Measurements from ENCODE around the gene LRRC8D. TPM values are rescaled to one million over a fixed set of nuclear protein-coding genes. Genes with fewer than 3 reads are reported as not detected.

Gene LRRC8D
- total RNA-seq, 2 donors from 2014 or later: 35.8 to 42.7 TPM

DNA sequence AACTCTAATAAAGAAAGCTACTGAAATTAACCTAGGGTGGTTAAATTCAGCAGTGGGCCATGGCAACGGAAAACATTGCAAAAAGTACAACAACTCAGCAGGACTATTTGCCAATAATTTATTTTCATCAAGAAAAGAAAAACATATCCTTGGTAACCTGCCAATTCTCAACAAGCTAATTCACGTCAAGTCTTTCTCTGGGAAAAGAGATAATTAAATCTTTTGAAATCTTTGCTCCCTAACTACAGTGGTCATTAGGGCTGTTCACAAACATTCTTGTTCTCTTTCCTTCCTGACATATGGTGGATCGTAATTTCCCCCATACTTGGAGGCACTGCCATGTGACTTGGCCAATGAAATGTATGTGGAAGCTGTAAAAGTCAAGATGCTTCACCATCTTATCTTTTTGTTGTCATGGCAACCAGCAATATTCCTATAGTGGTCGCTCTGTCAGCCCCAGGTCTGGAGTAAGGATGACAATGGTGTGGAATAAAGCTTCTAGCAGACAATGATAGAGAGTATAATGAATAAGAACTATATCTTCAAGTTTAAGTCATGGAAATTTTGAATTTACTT is 144.4 kb downstream of the LRRC8D start:
- H3K36me3 ChIP-seq: no peaks in the 10 kb centered on the region
- no peak for DNase-seq
- intact Hi-C loops (cut with DNase I): no loop called here
- H3K27me3 ChIP-seq: no peaks in the 10 kb centered on the region
- H3K9me3 ChIP-seq: no peaks in the 10 kb centered on the region
- H3K27ac ChIP-seq: no peak overlapping the region
- TF ChIP-seq, protein P1, sequence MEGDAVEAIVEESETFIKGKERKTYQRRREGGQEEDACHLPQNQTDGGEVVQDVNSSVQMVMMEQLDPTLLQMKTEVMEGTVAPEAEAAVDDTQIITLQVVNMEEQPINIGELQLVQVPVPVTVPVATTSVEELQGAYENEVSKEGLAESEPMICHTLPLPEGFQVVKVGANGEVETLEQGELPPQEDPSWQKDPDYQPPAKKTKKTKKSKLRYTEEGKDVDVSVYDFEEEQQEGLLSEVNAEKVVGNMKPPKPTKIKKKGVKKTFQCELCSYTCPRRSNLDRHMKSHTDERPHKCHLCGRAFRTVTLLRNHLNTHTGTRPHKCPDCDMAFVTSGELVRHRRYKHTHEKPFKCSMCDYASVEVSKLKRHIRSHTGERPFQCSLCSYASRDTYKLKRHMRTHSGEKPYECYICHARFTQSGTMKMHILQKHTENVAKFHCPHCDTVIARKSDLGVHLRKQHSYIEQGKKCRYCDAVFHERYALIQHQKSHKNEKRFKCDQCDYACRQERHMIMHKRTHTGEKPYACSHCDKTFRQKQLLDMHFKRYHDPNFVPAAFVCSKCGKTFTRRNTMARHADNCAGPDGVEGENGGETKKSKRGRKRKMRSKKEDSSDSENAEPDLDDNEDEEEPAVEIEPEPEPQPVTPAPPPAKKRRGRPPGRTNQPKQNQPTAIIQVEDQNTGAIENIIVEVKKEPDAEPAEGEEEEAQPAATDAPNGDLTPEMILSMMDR (IDR thresholded peaks at IDR 0.05): no peak
- H3K4me1 ChIP-seq: no peaks in the 10 kb centered on the region
- H3K9ac ChIP-seq (ENCODE audit: low read depth in 2 of 2, low read length in 2 of 2): no peak overlapping the region
- no peak overlapping the region for H3K4me3 ChIP-seq

DNA sequence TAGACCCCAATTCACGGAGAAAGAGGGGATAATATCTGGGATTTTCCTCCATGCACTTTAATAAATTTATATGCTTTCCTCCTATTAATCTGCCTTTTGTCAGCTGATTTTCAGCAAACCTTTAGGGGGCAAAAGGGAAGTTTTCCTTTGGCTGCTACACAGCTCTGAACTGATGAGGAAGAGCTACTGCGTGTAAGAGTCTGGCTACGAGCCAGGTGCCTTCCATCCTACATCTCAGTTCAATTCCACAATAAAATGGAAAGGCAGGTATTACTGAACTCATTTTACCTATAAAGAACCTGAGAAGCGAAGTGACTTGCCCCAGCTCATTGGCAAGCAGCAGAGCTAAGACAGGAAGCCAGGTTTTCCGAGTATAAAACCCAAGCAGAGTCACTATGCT is 145.8 kb downstream of the LRRC8D start:
- TF ChIP-seq, protein P1 (IDR thresholded peaks at IDR 0.05): no peak
- intact Hi-C loops (cut with DNase I): no loop called here
- H3K9me3 ChIP-seq: no peaks in the 10 kb centered on the region
- H3K36me3 ChIP-seq: no peaks in the 10 kb centered on the region
- H3K4me3 ChIP-seq: no peak overlapping the region
- H3K27me3 ChIP-seq: no peaks in the 10 kb centered on the region
- no peak overlapping the region for H3K9ac ChIP-seq (ENCODE audit: low read depth in 2 of 2, low read length in 2 of 2)
- H3K4me1 ChIP-seq: no peaks in the 10 kb centered on the region
- no peak overlapping the region for H3K27ac ChIP-seq
- no peak for DNase-seq

DNA sequence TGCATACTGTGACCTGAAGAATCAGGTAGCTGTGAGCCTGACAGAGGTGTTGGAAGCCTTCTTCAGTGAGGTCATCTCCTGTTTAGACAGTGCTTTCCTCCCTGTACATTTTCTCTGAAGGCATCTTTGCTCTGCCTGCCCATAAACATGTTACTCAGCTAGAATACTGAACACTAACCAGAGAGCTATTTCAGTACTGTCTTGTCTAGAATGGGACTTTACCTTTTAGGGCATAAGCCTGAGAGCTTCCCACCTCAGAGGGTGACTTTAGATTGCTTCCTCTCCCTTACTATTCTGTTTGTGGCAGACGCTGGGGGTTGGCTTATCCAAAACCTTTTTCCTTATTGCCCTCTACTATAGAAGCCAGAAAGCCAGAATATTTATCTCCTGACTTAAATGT is 150.8 kb downstream of the LRRC8D start:
- DNase-seq: no peak
- intact Hi-C loops (cut with DNase I): no loop called here
- Histone ChIP-seq H3K9me3 (no peaks in the 10 kb centered on the region), H3K4me1 (no peaks in the 10 kb centered on the region), H3K4me3 (no peak overlapping the region), H3K27me3 (no peaks in the 10 kb centered on the region), H3K27ac (no peak overlapping the region), H3K36me3 (no peaks in the 10 kb centered on the region), H3K9ac (ENCODE audit: low read depth in 2 of 2, low read length in 2 of 2) (no peak overlapping the region)
- TF ChIP-seq, protein P1 (IDR thresholded peaks at IDR 0.05): no peak

DNA sequence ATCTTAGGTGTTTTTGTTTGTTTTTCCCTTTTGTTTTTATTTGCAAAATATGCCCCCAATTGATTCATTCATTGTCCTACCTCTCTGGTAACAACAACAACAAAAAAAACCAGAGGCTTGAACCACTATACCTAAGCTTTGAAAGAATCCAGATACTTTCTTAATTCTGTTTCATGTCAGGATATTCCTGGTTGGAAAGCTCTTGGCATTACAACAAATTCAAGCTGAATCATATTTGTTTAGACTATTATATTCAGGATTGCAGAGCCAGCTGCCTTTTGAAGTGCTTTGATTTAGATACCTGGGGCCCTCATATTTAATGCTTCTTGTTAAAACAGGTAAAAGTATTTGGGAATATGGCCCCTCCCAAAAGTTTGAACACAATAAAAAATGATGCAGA is 151.2 kb downstream of the LRRC8D start:
- TF ChIP-seq, protein P1 (IDR thresholded peaks at IDR 0.05): no peak
- Histone ChIP-seq H3K27me3 (no peaks in the 10 kb centered on the region), H3K27ac (no peak overlapping the region), H3K36me3 (no peaks in the 10 kb centered on the region), H3K4me1 (no peaks in the 10 kb centered on the region), H3K9me3 (no peaks in the 10 kb centered on the region), H3K9ac (ENCODE audit: low read depth in 2 of 2, low read length in 2 of 2) (no peak overlapping the region), H3K4me3 (no peak overlapping the region)
- DNase-seq: no peak
- intact Hi-C loops (cut with DNase I): no loop called here

DNA sequence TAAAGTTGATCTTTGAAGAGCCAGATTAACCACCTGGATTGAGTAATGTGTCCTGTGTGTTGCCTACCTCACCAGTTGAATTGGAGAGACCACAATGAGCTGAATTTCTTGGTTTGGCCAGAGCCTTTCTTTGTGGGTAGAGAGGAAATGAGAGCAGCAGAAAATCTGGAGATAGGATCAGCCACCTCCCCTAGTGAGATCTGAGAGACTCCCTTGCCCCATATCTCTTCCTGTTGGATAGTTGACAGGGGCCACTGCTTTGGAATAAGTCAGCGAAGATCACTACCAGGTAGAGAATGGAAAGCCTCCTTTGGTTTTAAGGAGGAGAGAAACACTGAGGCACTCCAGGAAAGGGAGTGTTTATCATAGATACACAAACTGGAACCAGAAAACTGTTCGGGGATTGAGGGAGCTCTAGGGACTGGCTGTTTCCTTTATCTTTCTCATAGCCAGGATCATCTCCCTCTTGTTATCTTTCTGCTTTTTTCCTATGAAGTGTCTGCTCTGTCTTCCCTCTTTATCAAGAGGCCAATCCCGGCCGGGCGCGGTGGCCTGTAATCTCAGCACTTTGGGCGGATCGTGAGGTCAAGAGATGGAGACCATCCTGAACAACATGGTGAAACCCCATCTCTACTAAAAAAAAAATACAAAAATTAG is 152.8 kb downstream of the LRRC8D start:
- Histone ChIP-seq H3K36me3 (no peaks in the 10 kb centered on the region), H3K4me3 (no peak overlapping the region), H3K27me3 (no peaks in the 10 kb centered on the region), H3K9me3 (no peaks in the 10 kb centered on the region), H3K4me1 (no peaks in the 10 kb centered on the region), H3K27ac (no peak overlapping the region), H3K9ac (ENCODE audit: low read depth in 2 of 2, low read length in 2 of 2) (no peak overlapping the region)
- DNase-seq: no peak
- TF ChIP-seq, protein P1 (IDR thresholded peaks at IDR 0.05): no peak
- intact Hi-C loops (cut with DNase I): no loop called here
